ENCODE data around the gene OR51I2. TPM values are rescaled to one million over a fixed set of nuclear protein-coding genes. Genes with fewer than 3 reads are reported as not detected.

The OR51I2 gene
- total RNA-seq, 1 donor from 2014 or later = not detected

Other genes with a start within 250 kb of the OR51I2 start
- not detected in 2 replicates for gene OR51V1, start 248.6 kb upstream of the OR51I2 start, total RNA-seq
- gene HBB, start 222.3 kb upstream of the OR51I2 start, total RNA-seq = not detected in 2 replicates
- gene HBD, start 214.8 kb upstream of the OR51I2 start, total RNA-seq = not detected in 2 replicates
- gene HBG1, start 199.5 kb upstream of the OR51I2 start, total RNA-seq = not detected in 2 replicates
- not detected in 2 replicates for gene HBG2, start 194.5 kb upstream of the OR51I2 start, total RNA-seq
- not detected in 2 replicates for gene HBE1, start 179.4 kb upstream of the OR51I2 start, total RNA-seq
- gene OR51B4, start 147.4 kb upstream of the OR51I2 start, total RNA-seq = not detected in 2 replicates
- not detected in 2 replicates for gene OR51B2, start 125.0 kb upstream of the OR51I2 start, total RNA-seq
- not detected in 2 replicates for gene OR51B5, start 105.8 kb upstream of the OR51I2 start, total RNA-seq
- not detected in 2 replicates for gene OR51B6, start 97.8 kb upstream of the OR51I2 start, total RNA-seq
- gene OR51M1, start 65.5 kb upstream of the OR51I2 start, total RNA-seq = not detected in 2 replicates
- gene OR51Q1, start 27.2 kb upstream of the OR51I2 start, total RNA-seq = not detected in 2 replicates
- not detected in 2 replicates for gene OR51I1, start 7.8 kb upstream of the OR51I2 start, total RNA-seq
- gene OR52D1, start 39.4 kb downstream of the OR51I2 start, total RNA-seq = not detected in 2 replicates
- gene UBQLN3, start 60.6 kb downstream of the OR51I2 start, total RNA-seq = not detected in 2 replicates
- gene UBQLNL, start 67.4 kb downstream of the OR51I2 start, total RNA-seq = 0.05 TPM in 1 of 2 replicates, not detected in the other
- not detected in 2 replicates for gene OR52H1, start 99.2 kb downstream of the OR51I2 start, total RNA-seq
- gene OR52B6, start 131.6 kb downstream of the OR51I2 start, total RNA-seq = not detected in 2 replicates
- gene TRIM6, start 147.3 kb downstream of the OR51I2 start, total RNA-seq = 1.0 and 3.3 TPM in 2 replicates
- 16.3 and 17.0 TPM in 2 replicates for gene TRIM34, start 175.7 kb downstream of the OR51I2 start, total RNA-seq
- 83.0 and 86.6 TPM in 2 replicates for gene TRIM5, start 235.8 kb downstream of the OR51I2 start, total RNA-seq
- 133 and 143 TPM in 2 replicates for gene TRIM22, start 240.5 kb downstream of the OR51I2 start, total RNA-seq